IMR-90 (cell line): ENCODE measurements around the gene TELO2. TPM values are rescaled to one million over a fixed set of nuclear protein-coding genes. Genes with fewer than 3 reads are reported as not detected.

Experiments used
- ATAC-seq: fragments of 200-7000 bp; cut with Tn5 transposase; 2 replicates; pipeline ENCODE4 v1.9.1; 2020; ENCODE audit warnings: low read depth, mild to moderate bottlenecking, moderate library complexity
- BruUV-seq: library from RNA; stranded (reverse); fragments of 400-500 nt; replicated peaks from 2 replicates; lab custom pipeline; 2021; lab: Mats Ljungman, UMichigan
- CTCF ChIA-PET: fragments of 300-600 bp; formaldehyde crosslinking; extraction: SDS; loops from one replicate; lab custom pipeline; 2021; ENCODE audit warnings: antibody characterized with exemption; lab: Yijun Ruan, JAX
- POLR2A ChIA-PET: fragments of 300-600 bp; sonication (Branson Sonifier 250); formaldehyde crosslinking; loops from one replicate; lab custom pipeline; 2022; ENCODE audit warnings: antibody characterized with exemption; ENCODE audit not compliant: unreplicated experiment; lab: Charles Lee
- DNase-seq: peaks from one replicate; pipeline ENCODE4 v3.0.0; 2013
- H2AFZ ChIP-seq: replicated peaks from 2 replicates; pipeline ENCODE3; 2013; ENCODE audit warnings: low read length, mild to moderate bottlenecking; ENCODE audit not compliant: poor library complexity
- H2AK5ac ChIP-seq: 2 replicates; pipeline ENCODE4 v1.6.1; 2013; ENCODE audit warnings: low read depth, low read length, inconsistent platforms
- H2AK9ac ChIP-seq: replicated peaks from 2 replicates; pipeline ENCODE3; 2013; ENCODE audit warnings: mild to moderate bottlenecking, low read depth, low read length, moderate library complexity; ENCODE audit not compliant: poor library complexity
- H2BK120ac ChIP-seq: 2 replicates; pipeline ENCODE4 v1.6.1; 2013; ENCODE audit warnings: low read depth, low read length, inconsistent platforms
- H2BK15ac ChIP-seq: 3 replicates; pipeline ENCODE4 v1.6.1; 2013; ENCODE audit warnings: low read depth, low read length, inconsistent platforms
- H2BK20ac ChIP-seq: 2 replicates; pipeline ENCODE4 v1.6.1; 2013; ENCODE audit warnings: low read depth, mild to moderate bottlenecking, inconsistent platforms, low read length, moderate library complexity
- H2BK5ac ChIP-seq: 2 replicates; pipeline ENCODE4 v1.6.1; 2013; ENCODE audit warnings: mild to moderate bottlenecking, low read depth, low read length, inconsistent platforms; ENCODE audit not compliant: poor library complexity, severe bottlenecking
- H3K14ac ChIP-seq: replicated peaks from 2 replicates; pipeline ENCODE4 v1.6.1; 2013; ENCODE audit warnings: low read depth, low read length, inconsistent platforms
- H3K18ac ChIP-seq: 2 replicates; pipeline ENCODE4 v1.6.1; 2013; ENCODE audit warnings: low read depth, low read length, control low read depth
- H3K23ac ChIP-seq: 2 replicates; pipeline ENCODE4 v1.6.1; 2013; ENCODE audit warnings: low read depth, low read length, inconsistent platforms
- H3K27ac ChIP-seq: 2 replicates; pipeline ENCODE4 v1.5.1; 2013; ENCODE audit warnings: mild to moderate bottlenecking, control low read depth, low read length; ENCODE audit not compliant: insufficient read depth
- H3K27me3 ChIP-seq: 2 replicates; pipeline ENCODE4 v1.6.1; 2013; ENCODE audit warnings: low read length; ENCODE audit not compliant: control insufficient read depth, insufficient read depth
- H3K36me3 ChIP-seq: 2 replicates; pipeline ENCODE4 v1.6.1; 2013; ENCODE audit warnings: low read length, mixed read lengths; ENCODE audit not compliant: control insufficient read depth, insufficient read depth
- H3K4ac ChIP-seq: 2 replicates; pipeline ENCODE4 v1.6.1; 2013; ENCODE audit warnings: low read depth, low read length, inconsistent platforms
- H3K4me1 ChIP-seq: 2 replicates; pipeline ENCODE4 v1.6.1; 2013; ENCODE audit warnings: low read length, mixed read lengths; ENCODE audit not compliant: control insufficient read depth, insufficient read depth
- H3K4me2 ChIP-seq: 2 replicates; pipeline ENCODE4 v1.6.1; 2013; ENCODE audit warnings: low read depth, mild to moderate bottlenecking, control low read depth, low read length, moderate library complexity
- H3K4me3 ChIP-seq: 2 replicates; pipeline ENCODE4 v1.5.1; 2013; ENCODE audit warnings: low read depth, mild to moderate bottlenecking, control low read depth, low read length, moderate library complexity; ENCODE audit not compliant: insufficient read depth
- H3K56ac ChIP-seq: 2 replicates; pipeline ENCODE4 v1.6.1; 2013; ENCODE audit warnings: low read length, inconsistent platforms; ENCODE audit not compliant: insufficient read depth; ENCODE audit errors: extremely low read depth
- H3K79me1 ChIP-seq, 2 experiments: 2 replicates each; pipeline ENCODE4 v1.6.1; 2013; ENCODE audit warnings: low read length in 2 of 2, inconsistent platforms in 1 of 2, low read depth in 1 of 2
- H3K9ac ChIP-seq: 2 replicates; pipeline ENCODE4 v1.6.1; 2013; ENCODE audit warnings: low read depth, low read length, control low read depth
- H3K9me1 ChIP-seq: 2 replicates; pipeline ENCODE4 v1.6.1; 2013; ENCODE audit warnings: low read length, inconsistent platforms; ENCODE audit not compliant: insufficient read depth
- H3K9me3 ChIP-seq: 2 replicates; pipeline ENCODE4 v1.6.1; 2013; ENCODE audit warnings: low read length; ENCODE audit not compliant: control insufficient read depth, insufficient read depth
- H4K20me1 ChIP-seq: 2 replicates; pipeline ENCODE4 v1.6.1; 2013; ENCODE audit warnings: low read length, inconsistent platforms; ENCODE audit not compliant: insufficient read depth
- H4K5ac ChIP-seq: 2 replicates; pipeline ENCODE4 v1.6.1; 2013; ENCODE audit warnings: mild to moderate bottlenecking, low read depth, low read length, control low read depth
- H4K8ac ChIP-seq, 2 experiments: 2 replicates each; pipeline ENCODE4 v1.6.1; 2013; ENCODE audit warnings: low read depth in 2 of 2, low read length in 2 of 2, control low read depth in 1 of 2, inconsistent platforms in 1 of 2
- H4K91ac ChIP-seq: 2 replicates; pipeline ENCODE4 v1.6.1; 2013; ENCODE audit warnings: low read depth, low read length, inconsistent platforms; ENCODE audit not compliant: insufficient read depth
- CHD1 ChIP-seq: IDR thresholded peaks from 2 replicates; pipeline ENCODE4 v1.6.1; 2012; ENCODE audit warnings: low read depth, low read length, improper control_type of control experiment
- MXI1 ChIP-seq: IDR thresholded peaks from 2 replicates; pipeline ENCODE4 v1.6.1; 2012; ENCODE audit warnings: low read depth, mild to moderate bottlenecking, low read length, moderate library complexity, borderline replicate concordance
- NFE2L2 ChIP-seq: fragments of 150-350 bp; IDR thresholded peaks from 2 replicates; pipeline ENCODE4 v1.6.1; 2016; ENCODE audit warnings: low read depth, mild to moderate bottlenecking, low read length
- RAD21 ChIP-seq: IDR thresholded peaks from 2 replicates; pipeline ENCODE4 v1.6.1; 2012; ENCODE audit warnings: low read length, improper control_type of control experiment
- WGBS, 2 experiments: methylation state at CpG; one replicate each; pipeline versions ENCODE4 v1.1.5 to v1.1.7; 2013; ENCODE audit warnings: missing lambda C conversion rate in 2 of 2; ENCODE audit not compliant: insufficient read length in 1 of 2; ENCODE audit errors: extremely low coverage in 2 of 2; 5-methylcytosine and 5-hydroxymethylcytosine counted together
- dilution Hi-C: fragments of 300-500 bp; cut with HindIII; formaldehyde crosslinking; loops from one replicate; pipeline ENCODE4 v1.14.3; 2018; ENCODE audit warnings: low sequenced_read_pairs; ENCODE audit not compliant: unreplicated experiment
- in situ Hi-C: fragments of 300-500 bp; cut with MboI; formaldehyde crosslinking; loops from 3 replicates; pipeline ENCODE4 v1.14.3; 2019; ENCODE audit warnings: low sequenced_read_pairs, inconsistent platforms, mixed read lengths
- intact Hi-C: fragments of 100-400 bp; cut with micrococcal nuclease; formaldehyde crosslinking; loops from 2 replicates; pipeline ENCODE4 v1.10.0; 2022
- polyA plus RNA-seq, 3 experiments: library from polyadenylated mRNA; depleted of rRNA; stranded (reverse); fragments of >200 nt; gene quantifications; 2 replicates each; pipeline ENCODE4 v1.2.3, GENCODE V29; 2012; ENCODE audit warnings: low replicate concordance in 1 of 3
- total RNA-seq: library from RNA; depleted of rRNA; stranded (reverse); fragments of >200 nt; gene quantifications from 2 replicates; pipeline ENCODE4 v1.2.3, GENCODE V29; 2012

TELO2 gene
- total and polyA plus RNA-seq, 2 of the 4 experiments (the other 2 are of a cell fraction) = 6.6 to 26.6 TPM

DNA sequence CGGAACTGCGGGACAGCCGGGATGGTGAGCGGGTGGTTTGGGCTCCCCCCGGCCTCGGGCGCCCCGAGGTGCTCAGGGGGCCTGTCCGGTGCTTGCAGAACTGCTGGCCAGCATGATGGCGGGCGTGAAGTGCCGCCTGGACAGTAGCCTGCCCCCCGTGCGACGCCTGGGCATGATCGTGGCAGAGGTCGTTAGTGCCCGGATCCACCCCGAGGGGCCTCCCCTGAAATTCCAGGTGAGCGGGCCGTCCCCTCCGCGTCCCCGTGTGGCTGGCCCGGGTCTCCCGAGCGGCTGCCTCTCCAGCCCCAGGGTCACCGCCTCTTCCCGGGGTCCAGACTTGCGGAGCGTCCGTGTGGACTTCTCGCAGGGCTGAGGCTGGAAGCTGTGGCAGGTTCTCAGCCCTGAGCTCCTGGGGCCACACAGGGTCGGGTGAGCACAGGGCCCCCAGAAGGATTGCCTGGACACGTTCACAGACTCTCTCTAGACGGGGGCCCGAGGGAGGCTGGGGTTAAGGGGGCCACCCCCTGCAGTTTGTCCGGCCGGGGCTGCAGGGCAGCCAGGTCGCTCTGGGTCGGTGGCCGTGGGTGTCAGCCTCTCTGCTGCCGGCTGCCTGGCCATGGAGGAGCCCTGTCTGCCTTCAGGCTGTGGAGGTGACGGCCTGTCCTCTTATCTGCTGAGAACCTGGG is 7.4 kb downstream of the TELO2 start:
- Histone ChIP-seq H2AK9ac (no peak overlapping the region), H3K36me3 (peaks cover 52% of the 10 kb centered on the region), H3K9me3 (no peaks in the 10 kb centered on the region), H3K27me3 (no peaks in the 10 kb centered on the region), H3K56ac (no peak overlapping the region), H3K9me1 (no peaks in the 10 kb centered on the region), H3K27ac (no peak overlapping the region), H2AFZ (no peak overlapping the region), H3K4me1 (no peaks in the 10 kb centered on the region), H2BK15ac (no peak overlapping the region), H4K20me1 (no peaks in the 10 kb centered on the region), H3K9ac (no peak overlapping the region), H4K8ac (no peak overlapping the region), H3K18ac (no peak overlapping the region), H3K4me2 (no peak overlapping the region), H2AK5ac (no peak overlapping the region), H3K79me1 (peaks cover 0 to 12% of the 10 kb centered on the region in 2 experiments; a peak in 1 of 4 replicates), H2BK5ac (no peak overlapping the region), H3K14ac (no peak overlapping the region), H3K4ac (no peak overlapping the region), H2BK20ac (no peak overlapping the region), H4K5ac (no peak overlapping the region), H3K4me3 (no peak overlapping the region), H2BK120ac (no peak overlapping the region), H3K23ac (no peak overlapping the region), H4K91ac (no peak overlapping the region)
- dilution Hi-C loops = no loop called here
- DNase-seq (no peak), ATAC-seq (no peak)
- intact Hi-C loops = no loop called here
- CTCF ChIA-PET = no interaction called here
- BruUV-seq = no TSS peak
- TF ChIP-seq CHD1 = no peak
- no peak for TF ChIP-seq RAD21
- no peak for TF ChIP-seq MXI1
- TF ChIP-seq NFE2L2 = no peak
- WGBS, 2 experiments = 98% methylated on average over 26 of the region's 44 CpGs; no CpG with 5 or more reads in 1 of the 2 experiments
- in situ Hi-C loops = no loop called here
- POLR2A ChIA-PET = no interaction called here
